Measurements from ENCODE around the gene MYH6.

GRCh38 chr14:23425169-23425568 lies 17.1 kb upstream of the MYH6 start:
- TF ChIP-seq POLR2AphosphoS5 (IDR thresholded peaks at IDR 0.05; ENCODE audit: insufficient read depth, low read depth, low read length) (no peak), CTCF (IDR thresholded peaks at IDR 0.05; ENCODE audit: extremely low read depth in 1 of 2, insufficient read depth in 1 of 2, low read depth in 1 of 2, low read length in 2 of 2) (no peak), POLR2A (IDR thresholded peaks at IDR 0.05; ENCODE audit: low read depth, low read length) (no peak), MAX (IDR thresholded peaks at IDR 0.05; ENCODE audit: insufficient read depth, insufficient read length) (no peak), MYC (IDR thresholded peaks at IDR 0.05; ENCODE audit: low read depth, low read length) (no peak), FOS (IDR thresholded peaks at IDR 0.05; ENCODE audit: borderline replicate concordance, insufficient read depth, low read length) (no peak), JUN (IDR thresholded peaks at IDR 0.05; ENCODE audit: borderline replicate concordance, insufficient read depth, insufficient read length, low read depth) (no peak)

Measured in endothelial cell of umbilical vein (primary cell).